CD4-positive, alpha-beta T cell (primary cell): ENCODE data around the gene RESF1. TPM values are rescaled to one million over a fixed set of nuclear protein-coding genes. Genes with fewer than 3 reads are reported as not detected.

Experiments used
- ATAC-seq: fragments of 200-7000 bp; cut with Tn5 transposase; one replicate; pipeline ENCODE4 v1.10.0; 2022; ENCODE audit warnings: mild to moderate bottlenecking; ENCODE audit not compliant: poor library complexity
- CTCF ChIA-PET: fragments of 350-600 bp; sonication (Branson Sonifier 250); formaldehyde crosslinking; loops from one replicate; lab custom pipeline; 2021; ENCODE audit warnings: antibody characterized with exemption, inconsistent platforms; lab: Charles Lee
- POLR2A ChIA-PET: fragments of 350-600 bp; sonication (Branson Sonifier 250); formaldehyde crosslinking; loops from one replicate; lab custom pipeline; 2021; ENCODE audit warnings: antibody characterized with exemption, inconsistent platforms; lab: Charles Lee
- DNase-seq, 14 experiments: peaks; one replicate each; pipeline ENCODE4 v3.0.0-alpha.2; 2013 to 2020; ENCODE audit warnings: mixed read lengths in 2 of 14
- H3K27ac ChIP-seq, 2 donors: one replicate each; pipeline versions ENCODE4 v1.5.1 to v1.7.0; 2013; ENCODE audit warnings: low read length in 2 of 2, low read depth in 1 of 2, mild to moderate bottlenecking in 1 of 2
- H3K27me3 ChIP-seq, 2 experiments: 1 replicate in 1 of 2; 2 replicates in 1 of 2; pipeline versions ENCODE4 v1.6.1 to v1.7.0; 2013; ENCODE audit warnings: low read length in 2 of 2, control low read depth in 1 of 2, mild to moderate bottlenecking in 1 of 2, moderate library complexity in 1 of 2; ENCODE audit not compliant: insufficient read depth in 2 of 2, control insufficient read depth in 1 of 2
- H3K36me3 ChIP-seq: one replicate; pipeline ENCODE4 v1.6.1; 2013; ENCODE audit warnings: low read length, control low read depth; ENCODE audit not compliant: insufficient read depth
- H3K4me1 ChIP-seq: one replicate; pipeline ENCODE4 v1.6.1; 2013; ENCODE audit warnings: low read length, control low read depth; ENCODE audit not compliant: insufficient read depth
- H3K4me3 ChIP-seq: one replicate; pipeline ENCODE4 v1.5.1; 2013; ENCODE audit warnings: mild to moderate bottlenecking, low read length, moderate library complexity
- H3K9me3 ChIP-seq, 2 experiments: 1 replicate in 1 of 2; 2 replicates in 1 of 2; pipeline versions ENCODE4 v1.6.1 to v1.7.0; 2013; ENCODE audit warnings: low read length in 2 of 2, mild to moderate bottlenecking in 2 of 2, control low read depth in 1 of 2, moderate library complexity in 1 of 2; ENCODE audit not compliant: control insufficient read depth in 1 of 2, insufficient read depth in 1 of 2
- H3K27ac Mint-ChIP-seq: one replicate; pipeline ENCODE4 v1.8.0; 2020; ENCODE audit warnings: mixed read lengths
- H3K27me3 Mint-ChIP-seq: one replicate; pipeline ENCODE4 v1.8.0; 2021; ENCODE audit warnings: mixed read lengths
- H3K36me3 Mint-ChIP-seq: one replicate; pipeline ENCODE4 v1.8.0; 2021; ENCODE audit warnings: low read depth, mixed read lengths
- H3K4me1 Mint-ChIP-seq: one replicate; pipeline ENCODE4 v1.8.0; 2021; ENCODE audit warnings: low read depth, mixed read lengths
- H3K4me3 Mint-ChIP-seq: one replicate; pipeline ENCODE4 v1.8.0; 2020; ENCODE audit warnings: mild to moderate bottlenecking, mixed read lengths
- H3K9me3 Mint-ChIP-seq: one replicate; pipeline ENCODE4 v1.8.0; 2020; ENCODE audit warnings: mixed read lengths
- intact Hi-C, 2 experiments: fragments of 100-400 bp; cut with DNase I in 1 of 2; cut with micrococcal nuclease in 1 of 2; formaldehyde crosslinking; loops; one replicate each; pipeline versions ENCODE4 v1.15.1 to v1.9.0; 2023 to 2025; cut with DNase I, micrococcal nuclease
- total RNA-seq, 174 experiments: library from RNA in 2 of 174; stranded (reverse) in 2 of 174; gene quantifications; one replicate each; pipeline ENCODE4 v1.2.3 and lab custom pipeline; 2021 to 2026
- TF ChIP-seq, protein P1 (sequence below): fragments of 200-600 bp; IDR thresholded peaks from one replicate; pipeline ENCODE4 v1.8.0; 2022; ENCODE audit warnings: antibody characterized with exemption, mild to moderate bottlenecking

The RESF1 gene
- total RNA-seq, 2 experiments from 2014 or later = 113 to 124 TPM

DNA sequence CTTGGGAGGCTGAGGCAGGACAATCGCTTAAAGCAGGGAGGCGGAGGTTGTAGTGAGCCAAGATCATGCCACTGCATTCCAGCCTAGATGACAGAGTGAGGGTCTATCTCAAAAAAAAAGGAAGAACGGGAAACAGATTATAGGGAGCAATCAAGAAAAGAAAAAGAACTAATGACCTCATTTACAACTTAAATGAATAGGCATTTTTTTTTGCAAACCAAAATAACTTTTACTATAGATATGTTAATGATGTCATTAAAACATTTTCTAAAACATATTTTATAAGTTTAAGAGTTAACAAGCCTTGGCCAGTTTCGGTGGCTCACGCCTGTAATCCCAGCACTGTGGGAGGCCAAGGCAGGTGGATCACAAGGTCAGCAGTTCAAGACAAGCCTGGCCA is 6.8 kb upstream of the RESF1 start:
- Histone ChIP-seq H3K4me1 (peaks cover 23% of the 10 kb centered on the region), H3K27ac (no peak overlapping the region), H3K9me3 (peaks cover 0 to 19% of the 10 kb centered on the region in 2 experiments), H3K4me3 (no peak overlapping the region), H3K27me3 (no peaks in the 10 kb centered on the region), H3K36me3 (no peaks in the 10 kb centered on the region)
- H3K4me3 Mint-ChIP-seq = no peak overlapping the region
- intact Hi-C loops = no loop called here
- DNase-seq (no peak), ATAC-seq (no peak)
- H3K27ac Mint-ChIP-seq = no peak overlapping the region
- H3K4me1 Mint-ChIP-seq = peaks cover 52% of the 10 kb centered on the region
- H3K9me3 Mint-ChIP-seq = peaks cover 9% of the 10 kb centered on the region
- H3K36me3 Mint-ChIP-seq = peaks cover 18% of the 10 kb centered on the region
- ChIA-PET POLR2A (interaction anchor here (0.6 kb wide), 1 partner anchor 49 kb away, joined by 3 read pairs; no protein-coding TSS in a partner anchor), CTCF (interaction anchor here (1.0 kb wide), 1 partner anchor 250 kb away, joined by 3 read pairs; no protein-coding TSS in a partner anchor)
- no peaks in the 10 kb centered on the region for H3K27me3 Mint-ChIP-seq
- TF ChIP-seq, protein P1, sequence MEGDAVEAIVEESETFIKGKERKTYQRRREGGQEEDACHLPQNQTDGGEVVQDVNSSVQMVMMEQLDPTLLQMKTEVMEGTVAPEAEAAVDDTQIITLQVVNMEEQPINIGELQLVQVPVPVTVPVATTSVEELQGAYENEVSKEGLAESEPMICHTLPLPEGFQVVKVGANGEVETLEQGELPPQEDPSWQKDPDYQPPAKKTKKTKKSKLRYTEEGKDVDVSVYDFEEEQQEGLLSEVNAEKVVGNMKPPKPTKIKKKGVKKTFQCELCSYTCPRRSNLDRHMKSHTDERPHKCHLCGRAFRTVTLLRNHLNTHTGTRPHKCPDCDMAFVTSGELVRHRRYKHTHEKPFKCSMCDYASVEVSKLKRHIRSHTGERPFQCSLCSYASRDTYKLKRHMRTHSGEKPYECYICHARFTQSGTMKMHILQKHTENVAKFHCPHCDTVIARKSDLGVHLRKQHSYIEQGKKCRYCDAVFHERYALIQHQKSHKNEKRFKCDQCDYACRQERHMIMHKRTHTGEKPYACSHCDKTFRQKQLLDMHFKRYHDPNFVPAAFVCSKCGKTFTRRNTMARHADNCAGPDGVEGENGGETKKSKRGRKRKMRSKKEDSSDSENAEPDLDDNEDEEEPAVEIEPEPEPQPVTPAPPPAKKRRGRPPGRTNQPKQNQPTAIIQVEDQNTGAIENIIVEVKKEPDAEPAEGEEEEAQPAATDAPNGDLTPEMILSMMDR = no peak

DNA sequence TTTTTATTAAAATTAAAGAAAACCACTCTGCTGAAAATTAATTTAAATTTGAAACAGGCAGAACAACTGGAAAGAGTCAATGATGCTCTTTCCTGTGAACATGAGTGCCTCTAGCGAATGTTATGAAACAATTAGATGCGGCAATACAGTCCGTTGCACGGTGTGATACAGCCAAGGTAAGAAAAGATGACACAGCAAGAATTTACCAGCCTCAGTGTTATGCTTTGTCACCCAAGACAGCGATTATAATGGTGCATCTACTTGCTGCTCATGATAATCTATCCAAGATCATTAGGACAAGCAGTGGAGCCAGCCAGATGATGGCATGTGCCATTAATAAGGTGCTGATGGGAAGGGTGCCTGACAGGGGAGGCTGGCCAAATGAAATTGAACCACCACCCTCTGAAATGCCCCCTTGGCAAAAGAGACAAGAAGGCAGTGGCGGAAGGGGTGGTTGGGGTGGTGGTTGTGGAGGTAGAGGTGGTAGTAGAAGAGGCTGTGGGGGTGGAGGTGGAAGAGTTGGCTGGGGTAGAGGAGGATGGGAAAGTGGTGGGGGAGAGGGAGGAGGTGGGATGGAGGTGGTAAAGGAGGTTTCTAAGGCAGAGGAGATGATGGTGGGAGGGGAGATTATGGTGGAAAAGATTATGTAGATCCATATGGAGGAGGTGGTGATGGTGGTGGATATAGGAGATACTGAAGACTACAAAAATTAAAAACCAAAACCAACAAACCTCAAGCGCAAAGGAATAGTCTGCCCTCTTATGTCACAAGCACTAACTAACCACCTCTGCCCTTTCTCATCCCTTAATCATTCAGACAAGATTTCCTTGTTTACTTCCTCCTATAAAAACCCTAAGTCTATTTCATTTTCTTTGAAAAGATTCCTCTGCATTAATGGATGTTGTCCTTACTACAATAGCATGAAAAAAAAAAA is 4.0 kb upstream of the RESF1 start:
- H3K4me3 Mint-ChIP-seq = peak overlapping the region; percentile 54
- H3K27me3 Mint-ChIP-seq = no peaks in the 10 kb centered on the region
- H3K4me1 ChIP-seq = peaks cover 35% of the 10 kb centered on the region
- H3K27me3 ChIP-seq = no peaks in the 10 kb centered on the region
- H3K9me3 Mint-ChIP-seq = peaks cover 2% of the 10 kb centered on the region
- TF ChIP-seq, protein P1 = no peak
- intact Hi-C loops = loop anchor here (2.0 to 5.0 kb wide), 4 partner anchors 22 to 357 kb away; no protein-coding TSS in a partner anchor
- POLR2A ChIA-PET = interaction anchor here (0.6 to 0.8 kb wide), 3 partner anchors 24 to 303 kb away, joined by 3 to 6 read pairs (median 3); no protein-coding TSS in a partner anchor
- no peak overlapping the region for H3K27ac ChIP-seq
- H3K4me1 Mint-ChIP-seq = peaks cover 71% of the 10 kb centered on the region
- peaks cover 26% of the 10 kb centered on the region for H3K36me3 Mint-ChIP-seq
- no peak for DNase-seq
- H3K27ac Mint-ChIP-seq = peak overlapping the region; percentile 51
- peaks cover 0 to 9% of the 10 kb centered on the region in 2 experiments for H3K9me3 ChIP-seq
- CTCF ChIA-PET = interaction anchor here (1.0 kb wide), 1 partner anchor 223 kb away, joined by 4 read pairs; no protein-coding TSS in a partner anchor
- no peaks in the 10 kb centered on the region for H3K36me3 ChIP-seq
- no peak overlapping the region for H3K4me3 ChIP-seq
- no peak for ATAC-seq

DNA sequence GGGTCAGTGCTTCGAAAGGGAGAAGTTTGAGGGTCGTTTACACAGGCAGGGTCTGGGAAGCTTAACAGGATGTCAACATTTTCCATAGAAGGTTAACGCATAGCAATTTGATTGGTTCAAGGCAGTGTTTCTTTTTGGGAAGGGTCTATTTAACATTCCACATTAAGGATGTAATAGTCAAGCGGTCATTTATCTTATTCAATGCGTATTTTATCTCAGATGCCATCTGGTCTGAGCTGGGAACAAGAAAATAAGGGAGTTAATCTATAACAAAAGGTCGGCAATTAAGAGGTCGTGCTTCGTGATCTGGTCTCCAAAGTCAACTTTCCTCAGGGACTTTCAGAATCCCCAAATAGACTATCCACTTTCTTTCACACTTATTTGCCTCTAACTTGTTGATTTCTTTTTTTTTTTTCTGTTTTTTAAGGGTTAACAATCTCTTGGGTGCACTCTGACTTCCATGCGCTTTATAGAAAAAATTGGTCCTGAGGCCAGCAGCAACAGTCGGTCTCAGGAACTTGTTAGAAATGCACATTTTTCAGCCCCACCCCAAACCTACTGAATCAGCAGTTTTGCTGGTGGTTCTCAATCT is 550 bp upstream of the RESF1 start:
- H3K36me3 ChIP-seq = peaks cover 31% of the 10 kb centered on the region
- peaks cover 50% of the 10 kb centered on the region for H3K36me3 Mint-ChIP-seq

More for the DNA sequence above, 550 bp upstream of the RESF1 start:
- peaks cover 0 to 9% of the 10 kb centered on the region in 2 experiments for H3K9me3 ChIP-seq
- ATAC-seq = no peak
- intact Hi-C loops = loop anchor here (1.0 to 5.0 kb wide), 7 partner anchors 61 to 354 kb away; partner anchors contain the start of genes AMN1 (in 1 of the 2) and ETFBKMT (in 1 of the 2)
- H3K27ac Mint-ChIP-seq = peak overlapping the region; percentile 96
- H3K27me3 ChIP-seq = no peaks in the 10 kb centered on the region
- peaks cover 78% of the 10 kb centered on the region for H3K4me1 Mint-ChIP-seq
- peak overlapping the region; percentile 84 for H3K4me3 ChIP-seq
- DNase-seq = no peak
- peaks cover 43% of the 10 kb centered on the region for H3K4me1 ChIP-seq
- H3K27me3 Mint-ChIP-seq = no peaks in the 10 kb centered on the region
- H3K9me3 Mint-ChIP-seq = peaks cover 2% of the 10 kb centered on the region
- POLR2A ChIA-PET = interaction anchor here (0.7 to 6.2 kb wide), 31 partner anchors 8 to 305 kb away, joined by 3 to 106 read pairs (median 7); partner anchors contain the start of genes AMN1, BICD1 and ETFBKMT
- CTCF ChIA-PET = interaction anchor here (1.9 to 3.2 kb wide), 3 partner anchors 9 to 305 kb away, joined by 4 to 13 read pairs (median 5); no protein-coding TSS in a partner anchor
- peak overlapping the region; percentile 88 for H3K4me3 Mint-ChIP-seq
- H3K27ac ChIP-seq = peak overlapping the region; percentile 65 to 82
- TF ChIP-seq, protein P1 = no peak
